ENCODE measurements around the gene FIGNL1.

DNA sequence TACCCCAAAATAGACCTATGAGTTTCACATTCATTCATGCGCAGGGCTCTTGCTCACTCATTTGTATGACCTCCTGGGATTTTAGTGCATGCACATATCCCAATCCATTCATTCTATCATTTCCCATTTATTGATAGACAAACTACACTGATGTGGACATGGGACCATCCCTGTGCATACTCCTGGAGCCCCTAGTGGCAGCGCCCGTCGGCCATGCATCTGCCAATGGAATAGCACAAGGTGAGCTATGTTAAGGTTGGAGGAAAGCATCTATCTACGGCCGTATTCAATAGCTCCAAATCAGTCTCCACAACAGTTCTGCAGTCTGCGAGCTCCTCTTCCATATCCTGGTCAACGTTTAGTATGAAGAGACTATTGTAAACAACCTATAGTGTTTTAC is 31.7 kb upstream of the FIGNL1 start:
- no peak for TF ChIP-seq CTCF (IDR thresholded peaks at IDR 0.05)
- TF ChIP-seq POLR2A (IDR thresholded peaks at IDR 0.05): no peak

Measured in adrenal gland (tissue), 5 donors.